Vagina (tissue), 2 donors: ENCODE results near the gene APOL3. TPM values are rescaled to one million over a fixed set of nuclear protein-coding genes. Genes with fewer than 3 reads are reported as not detected.
"Not testable (repeated sequence)": the region's sequence is repeated elsewhere in the genome, so short reads cannot be mapped to it uniquely, and the experiment has no call there.

Source experiments
- DNase-seq, 2 donors: peaks; one replicate each; pipeline ENCODE4 v3.0.0-alpha.2; 2017; ENCODE audit errors: extremely low spot score in 2 of 2
- H3K27ac ChIP-seq: fragments of 200-600 bp; sonication (generic); one replicate; pipeline ENCODE4 v1.5.1; 2019
- H3K27me3 ChIP-seq: fragments of 200-600 bp; sonication (generic); one replicate; pipeline ENCODE4 v1.5.1; 2019
- H3K36me3 ChIP-seq, 2 donors: fragments of 200-600 bp; sonication (generic); one replicate each; pipeline ENCODE4 v1.5.1; 2017 to 2019
- H3K4me1 ChIP-seq: fragments of 200-600 bp; sonication (generic); one replicate; pipeline ENCODE4 v1.5.1; 2019
- H3K4me3 ChIP-seq, 2 donors: fragments of 200-600 bp; sonication (generic); 1 replicate in 1 of 2; 2 replicates in 1 of 2; pipeline ENCODE4 v1.5.1; 2016 to 2019
- H3K9me3 ChIP-seq: fragments of 200-600 bp; sonication (generic); one replicate; pipeline ENCODE4 v1.5.1; 2019
- POLR2A ChIP-seq, 2 donors: fragments of 450-650 bp; IDR thresholded peaks; one replicate each; pipeline ENCODE4 v1.6.1; 2017; ENCODE audit warnings: antibody characterized with exemption in 2 of 2, mild to moderate bottlenecking in 2 of 2, moderate library complexity in 2 of 2
- POLR2AphosphoS5 ChIP-seq, 2 donors: sonication (generic); formaldehyde crosslinking; IDR thresholded peaks; one replicate each; pipeline ENCODE4 v1.9.0; 2017; ENCODE audit warnings: antibody characterized with exemption in 2 of 2, mild to moderate bottlenecking in 2 of 2, low read depth in 1 of 2; ENCODE audit not compliant: insufficient read depth in 1 of 2
- intact Hi-C: fragments of 100-400 bp; cut with DNase I; formaldehyde crosslinking; loops from one replicate; pipeline ENCODE4 v1.15.1; 2023
- total RNA-seq: library from RNA; depleted of rRNA; stranded (reverse); fragments of >200 nt; gene quantifications from one replicate; pipeline ENCODE4 v1.2.3, GENCODE V29; 2016
- TF ChIP-seq, protein P1 (sequence below), 3 experiments: fragments of 450-650 bp in 2 of 3; fragments of 200-600 bp in 1 of 3; sonication (generic) in 1 of 3; IDR thresholded peaks; one replicate each; pipeline ENCODE4 v1.5.1; 2017 to 2019; ENCODE audit warnings: antibody characterized with exemption in 3 of 3, mild to moderate bottlenecking in 2 of 3, moderate library complexity in 2 of 3

Gene APOL3
- total RNA-seq, 1 donor from 2014 or later: 48.9 TPM

DNA sequence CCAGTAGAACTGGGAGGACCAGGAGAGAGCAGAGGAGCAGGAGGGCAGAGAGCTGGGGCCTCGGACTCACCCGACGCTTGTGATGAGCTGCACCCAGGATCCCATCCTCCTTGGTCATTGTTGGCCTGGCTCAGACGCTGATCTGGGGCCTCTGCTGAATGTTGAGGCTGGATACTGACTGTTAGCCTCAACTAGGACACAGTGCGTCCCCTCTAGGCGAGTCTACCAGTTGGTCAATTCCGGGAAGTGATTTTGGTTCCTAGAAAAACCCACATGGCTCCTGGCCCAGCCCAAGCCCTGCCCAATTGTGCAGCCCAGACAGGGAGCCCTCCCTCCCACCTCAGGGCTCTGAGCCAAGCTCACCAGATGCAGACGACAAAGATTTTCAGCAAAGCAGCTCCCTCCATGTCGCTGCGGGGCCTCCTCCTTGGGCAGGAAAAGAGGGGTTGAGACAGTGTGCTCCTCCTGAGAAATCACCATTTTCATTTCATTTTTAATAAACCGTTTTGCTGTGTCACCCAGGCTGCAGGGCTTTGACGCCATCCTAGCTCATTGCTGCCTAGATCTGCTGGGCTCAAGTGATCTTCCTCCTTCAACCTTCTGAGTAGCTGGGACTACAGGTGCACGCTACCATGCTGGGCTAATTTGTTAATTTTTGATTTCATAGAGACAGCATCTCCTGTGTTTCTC lies 41.2 kb upstream of the APOL3 start, which contains the start of gene APOL4:
APOL4 (minus strand) TSS at position 180 of the 690 bp plus-strand sequence; CDS start at position 105, 75 bp downstream.
- H3K4me1 ChIP-seq: peaks cover 15% of the 10 kb centered on the region
- no peaks in the 10 kb centered on the region for H3K36me3 ChIP-seq
- no peak within 1 kb of the TSS for H3K4me3 ChIP-seq
- H3K27ac ChIP-seq: no peak within 1 kb of the TSS
- H3K9me3 ChIP-seq: no peaks in the 10 kb centered on the region
- intact Hi-C loops: no loop called here
- H3K27me3 ChIP-seq: no peaks in the 10 kb centered on the region
- TF ChIP-seq, protein P1, sequence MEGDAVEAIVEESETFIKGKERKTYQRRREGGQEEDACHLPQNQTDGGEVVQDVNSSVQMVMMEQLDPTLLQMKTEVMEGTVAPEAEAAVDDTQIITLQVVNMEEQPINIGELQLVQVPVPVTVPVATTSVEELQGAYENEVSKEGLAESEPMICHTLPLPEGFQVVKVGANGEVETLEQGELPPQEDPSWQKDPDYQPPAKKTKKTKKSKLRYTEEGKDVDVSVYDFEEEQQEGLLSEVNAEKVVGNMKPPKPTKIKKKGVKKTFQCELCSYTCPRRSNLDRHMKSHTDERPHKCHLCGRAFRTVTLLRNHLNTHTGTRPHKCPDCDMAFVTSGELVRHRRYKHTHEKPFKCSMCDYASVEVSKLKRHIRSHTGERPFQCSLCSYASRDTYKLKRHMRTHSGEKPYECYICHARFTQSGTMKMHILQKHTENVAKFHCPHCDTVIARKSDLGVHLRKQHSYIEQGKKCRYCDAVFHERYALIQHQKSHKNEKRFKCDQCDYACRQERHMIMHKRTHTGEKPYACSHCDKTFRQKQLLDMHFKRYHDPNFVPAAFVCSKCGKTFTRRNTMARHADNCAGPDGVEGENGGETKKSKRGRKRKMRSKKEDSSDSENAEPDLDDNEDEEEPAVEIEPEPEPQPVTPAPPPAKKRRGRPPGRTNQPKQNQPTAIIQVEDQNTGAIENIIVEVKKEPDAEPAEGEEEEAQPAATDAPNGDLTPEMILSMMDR (IDR thresholded peaks at IDR 0.05): no peak
- TF ChIP-seq POLR2A (IDR thresholded peaks at IDR 0.05) (no peak), POLR2AphosphoS5 (IDR thresholded peaks at IDR 0.05; ENCODE audit: insufficient read depth in 1 of 2, low read depth in 1 of 2) (peak in 1 of 2 donors; percentile 9)
- DNase-seq: no peak

DNA sequence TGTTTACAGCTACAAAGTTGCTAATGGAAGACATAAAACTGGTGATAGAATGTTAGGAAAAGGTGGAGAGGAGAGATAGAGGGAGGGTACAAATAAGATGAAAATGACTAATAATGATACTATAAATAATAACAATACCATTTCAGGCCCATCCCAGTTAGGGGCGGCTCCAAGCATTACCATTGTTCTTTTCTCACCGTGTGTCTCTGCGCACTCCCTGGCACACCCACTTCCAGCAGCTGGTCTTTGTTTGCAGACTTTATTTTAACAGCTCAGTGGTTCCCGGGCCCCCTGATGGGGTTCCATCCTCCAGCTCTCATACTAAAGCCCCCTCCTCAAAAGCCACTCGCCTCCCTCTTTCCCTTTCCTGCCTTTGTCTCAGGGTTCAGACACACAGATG lies 40.5 kb upstream of the APOL3 start:
- intact Hi-C loops, H3K9me3 ChIP-seq, DNase-seq, H3K27ac ChIP-seq, H3K36me3 ChIP-seq, H3K27me3 ChIP-seq, H3K4me3 ChIP-seq: not testable (repeated sequence)
- H3K4me1 ChIP-seq: peaks cover 15% of the 10 kb centered on the region

- no peak overlapping the region for H3K27ac ChIP-seq
These were observed 38.5 kb upstream of the APOL3 start for GRCh38 chr22:36199001-36199551.

DNA sequence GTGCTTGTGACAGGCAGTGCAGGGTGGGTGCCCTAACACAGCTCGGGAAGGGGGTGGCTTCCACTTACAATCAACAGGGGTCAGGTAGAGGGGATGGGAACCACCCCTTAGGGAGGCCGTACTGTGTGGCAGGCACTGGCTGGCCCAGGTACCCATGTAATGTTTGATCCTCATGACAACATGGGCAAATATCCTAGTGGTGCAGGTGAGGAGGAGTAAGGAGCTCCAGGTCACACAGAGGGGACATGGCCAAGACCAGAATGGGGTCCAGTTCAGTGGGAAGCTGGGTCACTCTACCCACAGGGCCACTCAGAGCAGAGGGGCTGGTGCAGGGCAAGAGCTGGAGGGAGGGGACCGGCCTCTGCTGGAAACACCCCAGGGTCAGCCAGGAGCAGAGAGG lies 38.0 kb upstream of the APOL3 start:
- no peaks in the 10 kb centered on the region for H3K9me3 ChIP-seq
- H3K27me3 ChIP-seq: no peaks in the 10 kb centered on the region
- no peak for DNase-seq
- H3K36me3 ChIP-seq: no peaks in the 10 kb centered on the region
- TF ChIP-seq POLR2AphosphoS5 (IDR thresholded peaks at IDR 0.05; ENCODE audit: insufficient read depth in 1 of 2, low read depth in 1 of 2) (no peak), POLR2A (IDR thresholded peaks at IDR 0.05) (no peak)
- TF ChIP-seq, protein P1 (IDR thresholded peaks at IDR 0.05): no peak
- H3K4me3 ChIP-seq: no peak overlapping the region
- H3K4me1 ChIP-seq: peaks cover 15% of the 10 kb centered on the region
- H3K27ac ChIP-seq: no peak overlapping the region
- intact Hi-C loops: loop anchor here (10.0 kb wide), 1 partner anchor 86 kb away; no protein-coding TSS in a partner anchor

More at GRCh38 chr22:36199001-36199551, 38.5 kb upstream of the APOL3 start:
- no peaks in the 10 kb centered on the region for H3K36me3 ChIP-seq
- TF ChIP-seq POLR2A (IDR thresholded peaks at IDR 0.05) (no peak), POLR2AphosphoS5 (IDR thresholded peaks at IDR 0.05; ENCODE audit: insufficient read depth in 1 of 2, low read depth in 1 of 2) (no peak)
- TF ChIP-seq, protein P1 (IDR thresholded peaks at IDR 0.05): no peak
- H3K9me3 ChIP-seq: no peaks in the 10 kb centered on the region
- no peaks in the 10 kb centered on the region for H3K27me3 ChIP-seq
- peak in 1 of 2 donors; percentile 85 for DNase-seq
- H3K4me3 ChIP-seq: no peak overlapping the region
- peaks cover 15% of the 10 kb centered on the region for H3K4me1 ChIP-seq
- intact Hi-C loops: loop anchor here (10.0 kb wide), 1 partner anchor 86 kb away; no protein-coding TSS in a partner anchor

DNA sequence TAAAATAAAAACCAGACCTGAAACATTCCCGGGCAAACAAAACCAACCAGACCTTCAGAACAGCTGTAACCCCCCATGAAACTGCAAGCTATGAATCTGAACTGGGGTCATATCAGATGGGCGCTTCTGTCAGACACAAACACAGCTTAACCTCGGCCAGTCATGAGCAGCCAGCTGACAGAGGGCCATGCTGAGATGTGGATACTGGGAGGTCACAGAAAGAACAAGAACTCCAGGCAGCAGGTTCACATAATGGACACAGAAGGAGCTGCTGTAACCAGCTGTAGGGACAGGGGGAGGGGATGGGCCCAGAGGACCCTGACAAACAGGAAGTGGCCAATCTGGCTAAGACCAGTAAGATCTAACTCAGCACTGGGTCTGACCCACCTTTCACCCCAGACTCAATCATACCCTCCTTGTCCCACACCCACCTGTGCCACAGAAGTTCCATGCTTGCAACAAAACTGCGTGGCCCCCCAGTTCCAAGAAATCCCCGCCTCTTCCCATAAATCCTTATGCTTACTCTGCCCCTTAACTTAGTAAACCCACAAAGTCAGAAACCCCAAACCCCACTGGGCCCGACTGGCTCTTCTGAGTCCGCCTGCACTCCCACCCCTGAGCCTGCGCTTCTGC lies 37.1 kb upstream of the APOL3 start:
- Histone ChIP-seq H3K4me3 (peak overlapping the region in 1 of 2 donors; percentile 7), H3K27me3 (no peaks in the 10 kb centered on the region), H3K4me1 (peaks cover 15% of the 10 kb centered on the region), H3K27ac (peak overlapping the region; percentile 26), H3K36me3 (no peaks in the 10 kb centered on the region), H3K9me3 (no peaks in the 10 kb centered on the region)
- TF ChIP-seq, protein P1 (IDR thresholded peaks at IDR 0.05): no peak
- TF ChIP-seq POLR2AphosphoS5 (IDR thresholded peaks at IDR 0.05; ENCODE audit: insufficient read depth in 1 of 2, low read depth in 1 of 2) (no peak), POLR2A (IDR thresholded peaks at IDR 0.05) (no peak)
- peak in 1 of 2 donors; percentile 88 for DNase-seq
- intact Hi-C loops: loop anchor here (10.0 kb wide), 1 partner anchor 87 kb away; no protein-coding TSS in a partner anchor
